Kidney (tissue), 14 donors: Measurements from ENCODE around the gene NFATC2IP. TPM values are rescaled to one million over a fixed set of nuclear protein-coding genes. Genes with fewer than 3 reads are reported as not detected.

Experiments used
- DNase-seq, 5 donors: peaks; one replicate each; pipeline ENCODE4 v3.0.0-alpha.2; 2013 to 2020
- FAIRE-seq: peaks from 2 replicates; lab custom pipeline; 2012; peaks lifted over from hg19 to GRCh38; lab: Jason Lieb, UNC
- H3K27ac ChIP-seq, 2 donors: one replicate each; pipeline ENCODE4 v1.7.0; 2013; ENCODE audit warnings: low read depth in 2 of 2, low read length in 2 of 2, inconsistent platforms in 1 of 2
- H3K27me3 ChIP-seq: one replicate; pipeline ENCODE4 v1.7.1; 2013; ENCODE audit warnings: low read length, inconsistent platforms; ENCODE audit not compliant: control insufficient read depth, insufficient read depth
- H3K36me3 ChIP-seq, 3 donors: one replicate each; pipeline versions ENCODE4 v1.7.0 to v1.7.1; 2013; ENCODE audit warnings: low read length in 3 of 3, control low read depth in 1 of 3, inconsistent platforms in 1 of 3; ENCODE audit not compliant: insufficient read depth in 3 of 3, control insufficient read depth in 2 of 3
- H3K4me1 ChIP-seq, 3 donors: one replicate each; pipeline versions ENCODE4 v1.7.0 to v1.7.1; 2013; ENCODE audit warnings: low read length in 3 of 3, inconsistent platforms in 1 of 3, low read depth in 1 of 3; ENCODE audit not compliant: control insufficient read depth in 2 of 3, insufficient read depth in 2 of 3
- H3K4me3 ChIP-seq, 3 donors: one replicate each; pipeline versions ENCODE4 v1.7.0 to v1.8.1; 2013; ENCODE audit warnings: low read length in 3 of 3, control low read depth in 1 of 3, inconsistent platforms in 1 of 3
- H3K9ac ChIP-seq, 3 donors: one replicate each; pipeline versions ENCODE4 v1.7.0 to v1.7.1; 2013; ENCODE audit warnings: low read length in 3 of 3, control low read depth in 1 of 3, inconsistent platforms in 1 of 3
- H3K9me3 ChIP-seq, 3 donors: one replicate each; pipeline versions ENCODE4 v1.7.0 to v1.7.1; 2013; ENCODE audit warnings: low read length in 3 of 3, control low read depth in 1 of 3, inconsistent platforms in 1 of 3; ENCODE audit not compliant: control insufficient read depth in 2 of 3, insufficient read depth in 1 of 3
- CTCF ChIP-seq: IDR thresholded peaks from 3 replicates; pipeline ENCODE4 v1.5.1; 2012; ENCODE audit warnings: mild to moderate bottlenecking, moderate library complexity, borderline replicate concordance; ENCODE audit not compliant: insufficient read depth; ENCODE audit errors: extremely low read depth
- intact Hi-C: fragments of 100-400 bp; cut with DNase I; formaldehyde crosslinking; loops from one replicate; pipeline ENCODE4 v1.11.1; 2022
- polyA plus RNA-seq: library from polyadenylated mRNA; stranded (reverse); fragments of 350-450 nt; fragmentation: Illumina TruSeq; extraction: RNeasy Lipid Tissue Mini Kit (QIAGEN cat#74804); gene quantifications from one replicate; pipeline ENCODE4 v1.2.3, GENCODE V29; 2014; ENCODE audit warnings: low read depth, low replicate concordance; ENCODE audit not compliant: insufficient read depth
- total RNA-seq: library from RNA; stranded (reverse); fragmentation: NEBNext Ultra II Directional; extraction: Animal tissue kit (Norgen Biotek cat#: 25700); gene quantifications from one replicate; pipeline ENCODE4 v1.2.1, GENCODE V29; 2021
- donor health status: control.
- donor health status: control.
- donor health status: control.
- donor health status: control.
- donor health status: control.
- donor health status: DM: yes; HTN: yes; CAD: no.
- donor health status: Normal renal cell carcinoma (clear cell type).

Gene NFATC2IP
- total and polyA plus RNA-seq, 2 donors from 2014 or later: 8.9 to 31.0 TPM

GRCh38 chr16:29007730-29008593 lies 57.2 kb downstream of the NFATC2IP start:
- Histone ChIP-seq H3K4me3 (no peak overlapping the region), H3K27ac (no peak overlapping the region), H3K9me3 (no peaks in the 10 kb centered on the region), H3K27me3 (no peaks in the 10 kb centered on the region), H3K9ac (no peak overlapping the region), H3K36me3 (no peaks in the 10 kb centered on the region), H3K4me1 (no peaks in the 10 kb centered on the region)
- intact Hi-C loops: no loop called here
- no peak for FAIRE-seq
- DNase-seq: no peak
- TF ChIP-seq CTCF: no peak

GRCh38 chr16:29009050-29009837 lies 58.5 kb downstream of the NFATC2IP start:
- DNase-seq (no peak), FAIRE-seq (no peak)
- TF ChIP-seq CTCF: no peak
- Histone ChIP-seq H3K9me3 (no peaks in the 10 kb centered on the region), H3K4me1 (no peaks in the 10 kb centered on the region), H3K36me3 (no peaks in the 10 kb centered on the region), H3K27ac (no peak overlapping the region), H3K4me3 (no peak overlapping the region), H3K27me3 (no peaks in the 10 kb centered on the region), H3K9ac (no peak overlapping the region)
- intact Hi-C loops: no loop called here

- Histone ChIP-seq H3K27me3 (no peaks in the 10 kb centered on the region), H3K36me3 (no peaks in the 10 kb centered on the region), H3K27ac (no peak overlapping the region), H3K4me1 (no peaks in the 10 kb centered on the region), H3K9ac (no peak overlapping the region), H3K4me3 (no peak overlapping the region), H3K9me3 (no peaks in the 10 kb centered on the region)
- TF ChIP-seq CTCF: no peak
- no peak for FAIRE-seq
- DNase-seq: no peak
- intact Hi-C loops: no loop called here
These were observed 59.1 kb downstream of the NFATC2IP start for GRCh38 chr16:29009838-29010166.
